Glutamatergic neuron (in vitro differentiated cells): ENCODE measurements around the gene DMBX1. TPM values are rescaled to one million over a fixed set of nuclear protein-coding genes. Genes with fewer than 3 reads are reported as not detected.

Experiments used
- DNase-seq: peaks from one replicate; pipeline ENCODE4 v3.0.0; 2022
- H3K27ac Mint-ChIP-seq: one replicate; pipeline ENCODE4 v1.8.0; 2020; ENCODE audit warnings: mild to moderate bottlenecking, mixed read lengths, inconsistent platforms; ENCODE audit not compliant: unreplicated experiment
- H3K27me3 Mint-ChIP-seq: one replicate; pipeline ENCODE4 v1.8.0; 2020; ENCODE audit warnings: mild to moderate bottlenecking, moderate library complexity, mixed read lengths, inconsistent platforms; ENCODE audit not compliant: unreplicated experiment
- H3K36me3 Mint-ChIP-seq: one replicate; pipeline ENCODE4 v1.8.0; 2020; ENCODE audit warnings: mild to moderate bottlenecking, mixed read lengths, inconsistent platforms; ENCODE audit not compliant: unreplicated experiment
- H3K4me1 Mint-ChIP-seq: one replicate; pipeline ENCODE4 v1.8.0; 2020; ENCODE audit warnings: mild to moderate bottlenecking, low read depth, mixed read lengths, inconsistent platforms; ENCODE audit not compliant: unreplicated experiment
- H3K4me3 Mint-ChIP-seq: one replicate; pipeline ENCODE4 v1.8.0; 2020; ENCODE audit warnings: mild to moderate bottlenecking, mixed read lengths, inconsistent platforms; ENCODE audit not compliant: unreplicated experiment
- H3K9me3 Mint-ChIP-seq: one replicate; pipeline ENCODE4 v1.8.0; 2020; ENCODE audit warnings: mild to moderate bottlenecking, moderate library complexity, mixed read lengths, inconsistent platforms; ENCODE audit not compliant: unreplicated experiment
- total RNA-seq: library from RNA; stranded (reverse); fragmentation: NEBNext Ultra II Directional; extraction: Animal tissue kit (Norgen Biotek cat#: 25700); gene quantifications from one replicate; pipeline ENCODE4 v1.2.1, GENCODE V29; 2021; ENCODE audit not compliant: unreplicated experiment
- TF ChIP-seq, protein P1 (sequence below): fragments of 200-600 bp; sonication (generic); IDR thresholded peaks from one replicate; pipeline ENCODE4 v1.5.0; 2021; ENCODE audit not compliant: partially characterized antibody, unreplicated experiment

The DMBX1 gene
- total RNA-seq, 1 donor from 2014 or later: not detected

DNA sequence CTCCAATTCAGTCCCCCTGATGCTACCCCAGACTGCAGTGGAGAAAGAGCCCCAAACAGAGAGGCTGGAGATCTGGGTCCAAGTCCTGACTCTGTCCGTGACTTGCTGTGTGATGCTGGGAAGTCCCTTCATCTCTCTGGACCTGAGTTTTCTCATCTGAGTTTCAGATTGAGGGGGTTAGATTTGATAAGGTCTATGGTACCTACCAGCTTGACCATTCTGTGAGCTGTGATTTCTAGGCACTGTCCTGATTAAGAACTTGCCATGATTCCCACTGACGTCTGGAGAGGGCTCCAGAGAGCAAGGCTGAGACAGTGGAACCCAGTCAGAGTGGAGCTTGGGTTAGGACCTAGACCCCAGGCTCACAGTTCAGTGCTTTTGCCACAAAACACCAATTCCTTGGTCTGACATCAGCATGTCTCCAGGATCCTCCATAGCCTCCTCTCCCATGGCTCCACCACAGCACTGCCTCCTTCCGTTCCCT is 43.8 kb upstream of the DMBX1 start:
- Mint-ChIP-seq H3K27ac (no peak overlapping the region), H3K4me1 (peaks cover 5% of the 10 kb centered on the region), H3K4me3 (no peak overlapping the region), H3K9me3 (peaks cover 6% of the 10 kb centered on the region), H3K36me3 (no peaks in the 10 kb centered on the region), H3K27me3 (peaks cover 23% of the 10 kb centered on the region)
- DNase-seq: no peak
- TF ChIP-seq, protein P1, sequence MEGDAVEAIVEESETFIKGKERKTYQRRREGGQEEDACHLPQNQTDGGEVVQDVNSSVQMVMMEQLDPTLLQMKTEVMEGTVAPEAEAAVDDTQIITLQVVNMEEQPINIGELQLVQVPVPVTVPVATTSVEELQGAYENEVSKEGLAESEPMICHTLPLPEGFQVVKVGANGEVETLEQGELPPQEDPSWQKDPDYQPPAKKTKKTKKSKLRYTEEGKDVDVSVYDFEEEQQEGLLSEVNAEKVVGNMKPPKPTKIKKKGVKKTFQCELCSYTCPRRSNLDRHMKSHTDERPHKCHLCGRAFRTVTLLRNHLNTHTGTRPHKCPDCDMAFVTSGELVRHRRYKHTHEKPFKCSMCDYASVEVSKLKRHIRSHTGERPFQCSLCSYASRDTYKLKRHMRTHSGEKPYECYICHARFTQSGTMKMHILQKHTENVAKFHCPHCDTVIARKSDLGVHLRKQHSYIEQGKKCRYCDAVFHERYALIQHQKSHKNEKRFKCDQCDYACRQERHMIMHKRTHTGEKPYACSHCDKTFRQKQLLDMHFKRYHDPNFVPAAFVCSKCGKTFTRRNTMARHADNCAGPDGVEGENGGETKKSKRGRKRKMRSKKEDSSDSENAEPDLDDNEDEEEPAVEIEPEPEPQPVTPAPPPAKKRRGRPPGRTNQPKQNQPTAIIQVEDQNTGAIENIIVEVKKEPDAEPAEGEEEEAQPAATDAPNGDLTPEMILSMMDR: no peak

DNA sequence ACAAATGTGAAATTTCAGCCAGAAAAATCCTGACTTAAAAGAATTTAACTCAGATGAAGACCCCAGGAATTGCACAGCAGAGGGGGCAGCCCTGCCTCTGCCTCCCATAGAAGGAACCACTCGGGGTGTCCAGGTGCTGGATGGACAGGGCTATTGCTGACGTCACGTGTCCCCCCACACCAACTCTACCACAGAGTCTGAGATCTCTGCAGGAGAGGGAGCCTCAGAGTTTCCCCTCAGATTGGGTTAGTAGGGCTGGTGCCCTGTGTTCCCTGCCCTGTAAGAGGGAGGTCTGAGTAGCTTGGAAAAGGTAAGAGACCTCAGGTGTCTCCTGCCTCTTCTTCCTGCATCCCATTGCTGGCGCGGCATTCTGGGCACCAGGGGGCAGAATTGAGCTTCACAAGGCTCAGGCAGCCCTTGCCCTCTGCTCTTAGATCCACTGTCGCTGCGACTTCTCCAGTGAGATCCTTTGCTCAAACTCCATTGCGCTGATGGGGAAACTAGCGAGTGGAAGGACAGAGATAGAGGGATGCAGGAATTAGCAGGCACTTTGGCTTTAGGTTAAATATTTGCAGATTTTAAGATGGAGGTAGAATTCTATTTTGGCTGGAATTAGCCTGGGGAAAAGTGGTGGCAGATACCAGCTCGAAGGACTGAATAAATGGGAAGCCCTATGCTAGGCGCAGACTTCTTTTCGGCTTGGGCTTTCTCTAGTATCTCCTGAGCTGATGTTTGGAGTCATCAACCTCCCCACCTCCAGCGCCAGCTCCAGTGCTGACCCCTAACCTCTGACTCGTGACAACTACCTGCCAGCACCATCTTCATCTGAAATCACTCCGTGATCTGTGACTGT is 42.8 kb upstream of the DMBX1 start:
- H3K4me3 Mint-ChIP-seq: peak overlapping the region; percentile 57
- H3K27me3 Mint-ChIP-seq: peaks cover 24% of the 10 kb centered on the region
- no peak overlapping the region for H3K27ac Mint-ChIP-seq
- H3K4me1 Mint-ChIP-seq: peaks cover 8% of the 10 kb centered on the region
- DNase-seq: peak; percentile 94
- TF ChIP-seq, protein P1: peak; percentile 83
- H3K9me3 Mint-ChIP-seq: peaks cover 8% of the 10 kb centered on the region
- no peaks in the 10 kb centered on the region for H3K36me3 Mint-ChIP-seq

DNA sequence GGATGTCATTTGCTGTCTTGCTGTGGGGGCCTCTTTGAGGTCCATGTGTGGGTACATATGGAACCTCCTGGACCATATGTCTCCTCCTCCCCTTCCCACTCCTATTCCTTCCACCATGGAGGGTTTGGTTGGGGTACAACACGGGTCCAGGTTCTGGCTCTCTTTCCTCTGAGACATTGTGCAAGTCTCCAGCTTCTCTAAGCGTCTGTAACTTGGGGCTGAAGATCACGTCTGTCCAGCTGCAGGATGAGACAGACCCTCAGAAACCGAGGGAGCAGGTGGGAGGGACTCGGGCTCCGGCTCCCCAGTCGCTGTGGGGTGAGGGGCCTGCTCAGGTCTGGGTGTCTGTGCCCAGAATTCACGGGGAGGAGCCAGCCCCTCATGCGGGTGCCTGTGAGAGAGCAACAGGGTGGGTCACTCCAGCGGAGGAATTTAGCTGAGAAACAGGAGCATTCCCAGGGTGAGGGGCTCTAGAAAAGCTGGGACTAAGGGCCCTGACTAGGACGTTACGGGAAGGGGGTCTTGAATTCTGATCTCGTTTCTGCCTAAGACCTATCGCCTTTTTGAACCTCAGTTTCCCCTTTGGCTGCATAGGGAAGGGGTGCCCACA is 42.0 kb upstream of the DMBX1 start:
- peaks cover 24% of the 10 kb centered on the region for H3K27me3 Mint-ChIP-seq
- H3K4me3 Mint-ChIP-seq: peak overlapping the region; percentile 50
- no peak for DNase-seq
- TF ChIP-seq, protein P1: no peak
- peaks cover 9% of the 10 kb centered on the region for H3K9me3 Mint-ChIP-seq
- no peaks in the 10 kb centered on the region for H3K36me3 Mint-ChIP-seq
- H3K27ac Mint-ChIP-seq: no peak overlapping the region
- H3K4me1 Mint-ChIP-seq: peaks cover 13% of the 10 kb centered on the region

DNA sequence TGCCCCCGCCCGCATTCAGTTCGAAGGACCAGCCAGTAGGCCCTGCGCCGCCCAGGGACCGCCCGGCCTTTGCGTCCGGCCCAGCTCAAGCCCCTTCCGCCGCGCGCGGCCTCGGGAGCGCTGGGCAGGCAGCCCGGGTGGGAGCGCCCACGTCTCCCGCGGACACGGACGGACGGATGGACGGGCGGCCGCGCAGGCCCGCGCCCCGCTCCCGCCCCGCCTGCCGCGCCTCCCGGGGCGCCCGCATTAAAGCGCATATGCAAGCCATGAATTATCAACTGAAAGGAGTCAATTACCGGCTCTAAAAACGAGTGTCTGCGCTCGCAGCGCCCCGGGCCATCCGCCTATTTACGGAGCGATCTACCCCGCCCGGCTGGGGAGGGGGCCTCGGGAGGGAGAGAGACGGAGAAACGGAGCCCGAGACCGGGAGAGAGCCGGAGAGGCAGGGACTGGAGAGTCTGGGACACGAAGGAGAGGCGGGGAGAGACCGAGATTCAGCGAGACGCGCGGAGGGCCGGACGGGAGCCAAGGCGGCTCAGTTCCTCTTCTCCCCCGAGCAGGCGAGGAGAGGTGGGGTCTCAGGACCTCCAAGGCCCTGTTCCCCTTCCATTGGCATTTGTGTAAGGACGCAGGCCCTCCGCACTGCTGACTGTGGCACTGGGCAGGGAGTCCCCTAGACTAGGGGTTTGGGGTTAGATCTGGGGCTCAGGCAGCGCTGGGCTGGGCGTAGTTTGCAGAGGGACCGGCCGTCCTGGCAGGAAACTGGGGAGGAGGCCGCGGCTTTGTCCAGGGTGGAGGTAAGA is 41.3 kb upstream of the DMBX1 start:
- Mint-ChIP-seq H3K36me3 (no peaks in the 10 kb centered on the region), H3K27me3 (peaks cover 30% of the 10 kb centered on the region), H3K4me3 (peak overlapping the region; percentile 84), H3K9me3 (peaks cover 13% of the 10 kb centered on the region), H3K4me1 (peaks cover 19% of the 10 kb centered on the region), H3K27ac (no peak overlapping the region)
- DNase-seq: peak; percentile 55
- TF ChIP-seq, protein P1: no peak
